HFF-Myc (cell line): Measurements from ENCODE around the gene WFIKKN1.

ENCODE experiments used
- DNase-seq: peaks from one replicate; pipeline ENCODE4 v3.0.0-alpha.2; 2011; ENCODE audit warnings: low read depth; ENCODE audit errors: extremely low read depth
- H3K4me3 ChIP-seq: replicated peaks from 2 replicates; pipeline ENCODE4 v1.5.1; 2011; ENCODE audit warnings: low read depth, mild to moderate bottlenecking, control low read depth, low read length
- CTCF ChIP-seq: IDR thresholded peaks from 2 replicates; pipeline ENCODE4 v1.5.1; 2012; ENCODE audit warnings: mild to moderate bottlenecking, low read depth, low read length, control low read depth; ENCODE audit errors: missing control alignments

WFIKKN1 gene

DNA sequence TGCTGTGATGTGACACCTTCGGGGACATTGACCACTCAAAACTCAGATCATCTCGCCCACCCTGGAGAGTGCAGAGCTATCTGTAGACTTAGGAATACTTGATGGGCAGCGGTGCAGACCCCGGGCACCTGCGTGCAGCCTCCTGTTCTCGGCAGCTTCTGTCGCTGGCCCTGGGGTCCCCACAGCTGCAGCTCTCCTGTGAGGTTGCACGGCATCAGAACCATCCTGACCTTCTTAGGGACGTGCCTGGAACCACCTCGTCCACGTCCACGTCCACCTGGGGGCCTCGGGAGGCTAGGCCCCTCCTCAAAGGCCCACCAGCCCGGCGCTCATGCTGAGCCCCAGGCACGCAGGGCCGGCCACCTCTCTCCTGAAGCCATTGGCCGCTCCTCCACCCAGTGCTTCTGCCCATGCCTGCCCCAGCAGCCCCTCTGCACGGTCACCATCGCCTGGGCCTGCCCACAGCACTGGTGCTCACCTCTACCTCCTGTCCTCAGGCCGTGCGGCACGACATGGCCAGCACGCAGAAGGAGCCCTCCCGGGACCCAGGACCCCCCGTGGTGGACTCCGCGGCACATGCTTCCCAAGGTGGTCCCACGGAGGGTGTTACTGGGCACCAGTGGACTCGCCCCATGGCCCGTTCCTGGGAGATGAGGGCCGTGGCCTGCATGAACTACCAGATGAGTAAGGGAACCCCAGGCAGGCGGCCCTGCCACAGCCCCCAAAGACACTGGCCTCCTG lies 2.3 kb upstream of the WFIKKN1 start:
- no peak for DNase-seq
- no peak overlapping the region for H3K4me3 ChIP-seq
- no peak for TF ChIP-seq CTCF

- TF ChIP-seq CTCF = no peak
- no peak for DNase-seq
- H3K4me3 ChIP-seq = no peak overlapping the region
Measured at GRCh38 chr16:629185-629832, 1.5 kb upstream of the WFIKKN1 start.

DNA sequence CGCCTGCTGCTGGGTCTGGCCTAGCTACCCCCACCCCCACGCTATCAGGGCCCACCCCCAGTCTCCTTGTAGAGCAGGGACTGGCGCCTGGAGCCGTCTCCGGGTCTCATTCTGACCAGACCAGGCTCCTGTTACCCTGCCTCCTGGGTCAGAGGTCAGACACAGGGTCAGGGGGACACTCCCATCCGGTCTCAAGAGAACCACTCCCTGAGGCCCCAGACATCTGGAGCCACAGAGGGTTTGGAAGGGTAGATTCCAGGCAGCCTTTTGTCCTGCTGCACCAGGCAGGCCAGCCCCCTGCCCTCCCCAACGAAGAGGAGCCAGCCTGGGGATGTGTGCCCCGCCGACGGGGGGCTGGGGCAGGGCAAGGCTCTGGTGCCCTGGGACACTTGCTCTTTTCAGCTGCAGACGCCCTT lies 944 bp upstream of the WFIKKN1 start:
- H3K4me3 ChIP-seq = no peak overlapping the region
- TF ChIP-seq CTCF = no peak
- DNase-seq = no peak

DNA sequence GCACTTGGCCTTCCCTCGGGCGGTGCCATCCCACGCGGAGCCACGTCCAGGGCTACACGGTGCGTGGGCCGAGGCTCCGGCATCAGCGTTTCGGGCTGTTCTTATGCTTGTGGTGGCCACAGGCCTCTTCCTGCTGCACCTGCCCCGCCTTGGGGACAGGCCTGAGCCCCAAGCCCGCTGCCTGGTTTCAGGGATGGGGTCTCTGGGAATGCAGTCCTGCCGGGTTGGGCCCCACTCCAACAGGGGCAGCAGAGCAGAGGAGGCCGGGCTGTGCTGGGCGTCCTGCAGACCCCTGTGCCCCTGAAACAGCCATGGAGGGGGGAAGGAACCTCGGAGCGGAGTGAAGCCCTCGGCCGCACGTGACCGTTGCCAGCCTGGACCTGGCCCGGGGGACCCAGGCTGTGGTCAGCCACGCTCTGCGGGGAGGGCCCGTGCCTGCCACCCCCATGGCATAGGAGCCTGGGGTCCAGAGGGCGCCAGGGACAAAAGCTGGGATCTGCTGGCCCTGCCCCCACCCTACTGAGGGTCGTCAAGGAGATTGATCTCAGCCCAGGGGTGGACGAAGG lies 453 bp upstream of the WFIKKN1 start:
- DNase-seq = no peak
- H3K4me3 ChIP-seq = no peak overlapping the region
- no peak for TF ChIP-seq CTCF

DNA sequence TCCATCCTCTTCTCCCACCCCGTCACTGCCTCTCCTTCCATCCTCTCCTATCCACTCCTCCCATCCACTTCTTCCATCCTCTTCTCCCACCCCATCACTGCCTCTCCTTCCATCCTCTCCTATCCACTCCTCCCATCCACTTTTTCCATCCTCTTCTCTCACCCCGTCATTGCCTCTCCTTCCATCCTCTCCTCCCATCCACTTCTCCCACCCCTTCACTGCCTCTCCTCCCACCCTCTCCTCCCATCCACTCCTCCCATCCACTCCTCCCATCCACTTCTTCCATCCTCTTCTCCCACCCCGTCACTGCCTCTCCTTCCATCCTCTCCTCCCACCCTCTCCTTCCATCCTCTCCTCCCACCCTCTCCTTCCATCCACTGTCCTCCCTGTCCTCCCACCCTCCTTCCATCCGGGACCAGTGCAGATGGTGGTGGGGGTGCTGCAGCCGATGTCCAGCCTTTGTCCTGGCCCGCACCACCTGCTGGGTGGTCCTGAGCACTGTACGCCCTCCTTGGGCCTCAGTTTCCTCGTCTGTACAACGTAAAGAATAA lies 1.1 kb downstream of the WFIKKN1 start:
- no peak for DNase-seq
- H3K4me3 ChIP-seq = no peak overlapping the region
- TF ChIP-seq CTCF = no peak

- DNase-seq = no peak
- no peak overlapping the region for H3K4me3 ChIP-seq
- no peak for TF ChIP-seq CTCF
Measured at GRCh38 chr16:632486-633335, 1.9 kb downstream of the WFIKKN1 start.
